HG03103 (cell line): ENCODE results near the gene BTBD7.

ENCODE experiments used
- ATAC-seq: cut with Tn5 transposase; IDR thresholded peaks from one replicate; pipeline ENCODE4 v1.9.1; 2021; ENCODE audit warnings: low read depth; ENCODE audit not compliant: unreplicated experiment

The BTBD7 gene

GRCh38 chr14:93201155-93201704, 131.6 kb downstream of the BTBD7 start:
- no peak for ATAC-seq

GRCh38 chr14:93200553-93200952, 132.3 kb downstream of the BTBD7 start:
- no peak for ATAC-seq

GRCh38 chr14:93199031-93199430, 133.8 kb downstream of the BTBD7 start:
- ATAC-seq: no peak

GRCh38 chr14:93195316-93195999, 137.4 kb downstream of the BTBD7 start:
- no peak for ATAC-seq
